NB4 (cell line): ENCODE measurements around the gene C5orf46.

Experiments used
- CTCF ChIP-seq: IDR thresholded peaks from one replicate; pipeline ENCODE4 v1.5.1; 2012; ENCODE audit warnings: low read depth, low read length
- MAX ChIP-seq: IDR thresholded peaks from 2 replicates; pipeline ENCODE4 v1.6.1; 2011; ENCODE audit warnings: low read depth, low read length
- POLR2A ChIP-seq: IDR thresholded peaks from 2 replicates; pipeline ENCODE4 v1.6.1; 2011; ENCODE audit warnings: mild to moderate bottlenecking; ENCODE audit not compliant: insufficient read length; ENCODE audit errors: extremely low read depth

- no peak for TF ChIP-seq CTCF
- no peak for TF ChIP-seq POLR2A
- no peak for TF ChIP-seq MAX
Observed at GRCh38 chr5:147913786-147914185, 7.4 kb upstream of the C5orf46 start.
